ENCODE data around the gene ABHD17C.

ABHD17C gene

GRCh38 chr15:80778621-80778963 lies 83.5 kb downstream of the ABHD17C start:
- no peak overlapping the region for H3K4me3 ChIP-seq (ENCODE audit: low read length, poor library complexity, severe bottlenecking)
- no peak overlapping the region for H2AFZ ChIP-seq (ENCODE audit: low read length)
- TF ChIP-seq EZH2phosphoT487 (IDR thresholded peaks at IDR 0.05; ENCODE audit: borderline replicate concordance): no peak
- TF ChIP-seq CTCF (conservative IDR thresholded peaks at IDR 0.05; ENCODE audit: low read length): no peak
- no peaks in the 10 kb centered on the region for H3K36me3 ChIP-seq (ENCODE audit: insufficient read depth, low read length)
- no peak overlapping the region for H3K4me2 ChIP-seq (ENCODE audit: low read depth, low read length, poor library complexity, severe bottlenecking)
- H3K9me3 ChIP-seq (ENCODE audit: insufficient read depth, low read depth, low read length): no peaks in the 10 kb centered on the region
- no peaks in the 10 kb centered on the region for H3K27me3 ChIP-seq (ENCODE audit: insufficient read depth, low read length, poor library complexity, severe bottlenecking)
- H3F3A ChIP-seq (ENCODE audit: low read depth): no peaks in the 10 kb centered on the region
- H3K79me2 ChIP-seq (ENCODE audit: insufficient read depth, low read length): no peaks in the 10 kb centered on the region
- no peak overlapping the region for H3K9ac ChIP-seq (ENCODE audit: low read depth, low read length, poor library complexity, severe bottlenecking)
- no peaks in the 10 kb centered on the region for H3K4me1 ChIP-seq (ENCODE audit: insufficient read depth, low read length, poor library complexity, severe bottlenecking)
- H3K9me2 ChIP-seq (replicated peaks; ENCODE audit: low read depth, low read length): no peaks in the 10 kb centered on the region
- no peaks in the 10 kb centered on the region for H4K20me1 ChIP-seq (ENCODE audit: insufficient read depth, low read length, poor library complexity, severe bottlenecking)

- Histone ChIP-seq H3K9me2 (replicated peaks; ENCODE audit: low read depth, low read length) (no peaks in the 10 kb centered on the region), H4K20me1 (ENCODE audit: insufficient read depth, low read length, poor library complexity, severe bottlenecking) (no peaks in the 10 kb centered on the region), H3K36me3 (ENCODE audit: insufficient read depth, low read length) (no peaks in the 10 kb centered on the region), H3K9ac (ENCODE audit: low read depth, low read length, poor library complexity, severe bottlenecking) (no peak within 1 kb of the TSS), H3K9me3 (ENCODE audit: insufficient read depth, low read depth, low read length) (no peaks in the 10 kb centered on the region), H3K27me3 (ENCODE audit: insufficient read depth, low read length, poor library complexity, severe bottlenecking) (no peaks in the 10 kb centered on the region), H3K4me3 (ENCODE audit: low read length, poor library complexity, severe bottlenecking) (no peak within 1 kb of the TSS), H3K79me2 (ENCODE audit: insufficient read depth, low read length) (no peaks in the 10 kb centered on the region), H3K4me1 (ENCODE audit: insufficient read depth, low read length, poor library complexity, severe bottlenecking) (no peaks in the 10 kb centered on the region), H3F3A (ENCODE audit: low read depth) (no peaks in the 10 kb centered on the region), H3K4me2 (ENCODE audit: low read depth, low read length, poor library complexity, severe bottlenecking) (no peak within 1 kb of the TSS), H2AFZ (ENCODE audit: low read length) (no peak within 1 kb of the TSS)
- no peak for TF ChIP-seq EZH2phosphoT487 (IDR thresholded peaks at IDR 0.05; ENCODE audit: borderline replicate concordance)
- no peak for TF ChIP-seq CTCF (conservative IDR thresholded peaks at IDR 0.05; ENCODE audit: low read length)
Observed at GRCh38 chr15:80778964-80779657, 84.0 kb downstream of the ABHD17C start, which contains the start of gene CEMIP. CEMIP (plus strand) TSS chr15:80779370; CDS start chr15:80873880, 94,510 bp downstream.

GRCh38 chr15:80779658-80780415 lies 84.7 kb downstream of the ABHD17C start:
- H3K9ac ChIP-seq (ENCODE audit: low read depth, low read length, poor library complexity, severe bottlenecking): no peak overlapping the region
- no peaks in the 10 kb centered on the region for H3K27me3 ChIP-seq (ENCODE audit: insufficient read depth, low read length, poor library complexity, severe bottlenecking)
- H4K20me1 ChIP-seq (ENCODE audit: insufficient read depth, low read length, poor library complexity, severe bottlenecking): no peaks in the 10 kb centered on the region
- no peaks in the 10 kb centered on the region for H3K79me2 ChIP-seq (ENCODE audit: insufficient read depth, low read length)
- no peaks in the 10 kb centered on the region for H3K36me3 ChIP-seq (ENCODE audit: insufficient read depth, low read length)
- no peak overlapping the region for H3K4me2 ChIP-seq (ENCODE audit: low read depth, low read length, poor library complexity, severe bottlenecking)
- H3K9me3 ChIP-seq (ENCODE audit: insufficient read depth, low read depth, low read length): no peaks in the 10 kb centered on the region
- H2AFZ ChIP-seq (ENCODE audit: low read length): no peak overlapping the region
- H3F3A ChIP-seq (ENCODE audit: low read depth): no peaks in the 10 kb centered on the region
- no peak overlapping the region for H3K4me3 ChIP-seq (ENCODE audit: low read length, poor library complexity, severe bottlenecking)
- no peaks in the 10 kb centered on the region for H3K4me1 ChIP-seq (ENCODE audit: insufficient read depth, low read length, poor library complexity, severe bottlenecking)
- TF ChIP-seq CTCF (conservative IDR thresholded peaks at IDR 0.05; ENCODE audit: low read length): no peak
- TF ChIP-seq EZH2phosphoT487 (IDR thresholded peaks at IDR 0.05; ENCODE audit: borderline replicate concordance): no peak
- no peaks in the 10 kb centered on the region for H3K9me2 ChIP-seq (replicated peaks; ENCODE audit: low read depth, low read length)
